ENCODE data around the gene NRXN3.

DNA sequence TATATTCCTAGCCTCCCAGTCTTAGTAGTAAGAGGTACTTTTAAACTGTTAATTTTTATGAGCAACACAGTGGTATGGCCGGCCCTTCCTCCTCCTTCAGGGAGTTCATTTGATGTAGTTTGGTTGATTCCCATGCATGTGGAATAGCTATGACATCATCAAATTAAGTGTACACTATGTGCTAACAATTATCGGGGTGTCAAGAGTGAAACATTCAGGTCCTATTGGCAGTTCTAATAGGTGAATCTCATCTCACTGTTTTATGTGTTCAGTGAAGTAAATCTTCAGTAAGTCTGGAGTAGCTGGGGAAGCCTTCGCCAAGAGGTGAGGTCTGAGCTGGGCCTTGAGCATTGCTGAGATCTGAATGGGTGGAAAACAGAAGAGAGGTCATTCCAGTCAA lies 1384.6 kb downstream of the NRXN3 start:
- TF ChIP-seq, protein P1, sequence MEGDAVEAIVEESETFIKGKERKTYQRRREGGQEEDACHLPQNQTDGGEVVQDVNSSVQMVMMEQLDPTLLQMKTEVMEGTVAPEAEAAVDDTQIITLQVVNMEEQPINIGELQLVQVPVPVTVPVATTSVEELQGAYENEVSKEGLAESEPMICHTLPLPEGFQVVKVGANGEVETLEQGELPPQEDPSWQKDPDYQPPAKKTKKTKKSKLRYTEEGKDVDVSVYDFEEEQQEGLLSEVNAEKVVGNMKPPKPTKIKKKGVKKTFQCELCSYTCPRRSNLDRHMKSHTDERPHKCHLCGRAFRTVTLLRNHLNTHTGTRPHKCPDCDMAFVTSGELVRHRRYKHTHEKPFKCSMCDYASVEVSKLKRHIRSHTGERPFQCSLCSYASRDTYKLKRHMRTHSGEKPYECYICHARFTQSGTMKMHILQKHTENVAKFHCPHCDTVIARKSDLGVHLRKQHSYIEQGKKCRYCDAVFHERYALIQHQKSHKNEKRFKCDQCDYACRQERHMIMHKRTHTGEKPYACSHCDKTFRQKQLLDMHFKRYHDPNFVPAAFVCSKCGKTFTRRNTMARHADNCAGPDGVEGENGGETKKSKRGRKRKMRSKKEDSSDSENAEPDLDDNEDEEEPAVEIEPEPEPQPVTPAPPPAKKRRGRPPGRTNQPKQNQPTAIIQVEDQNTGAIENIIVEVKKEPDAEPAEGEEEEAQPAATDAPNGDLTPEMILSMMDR (IDR thresholded peaks at IDR 0.05; ENCODE audit: insufficient read depth, low read depth, low read length) = no peak
- no peak for TF ChIP-seq EZH2 (IDR thresholded peaks at IDR 0.05; ENCODE audit: insufficient read depth, low read length)

Data from astrocyte (in vitro differentiated cells and primary cell).